OCI-LY3 (cell line): ENCODE measurements around the gene RNFT2.

Source experiments
- H2AFZ ChIP-seq: fragments of 200-600, 300-600 bp; shearing (Covaris generic); 2 replicates; pipeline ENCODE4 v1.6.0; 2014; ENCODE audit warnings: antibody characterized with exemption, low read depth, low read length
- H3K27ac ChIP-seq: fragments of 200-600, 300-600 bp; sonication (generic); 2 replicates; pipeline ENCODE4 v1.5.1; 2014; ENCODE audit warnings: mild to moderate bottlenecking, low read length, moderate library complexity, mixed read lengths
- H3K27me3 ChIP-seq: fragments of 200-600, 300-600 bp; sonication (generic); 2 replicates; pipeline ENCODE4 v1.6.1; 2014; ENCODE audit warnings: low read depth, low read length, mixed read lengths
- H3K36me3 ChIP-seq: fragments of 200-600, 300-600 bp; sonication (generic); replicated peaks from 2 replicates; pipeline ENCODE3; 2014; ENCODE audit warnings: low read depth, low read length, mixed read lengths
- H3K4me1 ChIP-seq: fragments of 300-600, 200-600 bp; sonication (generic); 2 replicates; pipeline ENCODE4 v1.6.1; 2014; ENCODE audit warnings: low read length, mixed read lengths
- H3K4me2 ChIP-seq: fragments of 200-600, 300-600 bp; sonication (generic); 2 replicates; pipeline ENCODE4 v1.6.1; 2014; ENCODE audit warnings: low read length, mixed read lengths
- H3K4me3 ChIP-seq: fragments of 300-600, 200-600 bp; sonication (generic); 2 replicates; pipeline ENCODE4 v1.5.1; 2014; ENCODE audit warnings: antibody characterized with exemption, mild to moderate bottlenecking, low read length, moderate library complexity
- H3K79me2 ChIP-seq: fragments of 300-600, 200-600 bp; shearing (Covaris generic); 2 replicates; pipeline ENCODE4 v1.6.1; 2014; ENCODE audit warnings: mild to moderate bottlenecking, low read length, mixed read lengths
- H3K9ac ChIP-seq: fragments of 300-600, 200-600 bp; shearing (Covaris generic); 2 replicates; pipeline ENCODE4 v1.6.0; 2014; ENCODE audit warnings: mild to moderate bottlenecking, low read length, moderate library complexity
- H3K9me3 ChIP-seq: fragments of 200-600, 300-600 bp; shearing (Covaris generic); 2 replicates; pipeline ENCODE4 v1.6.1; 2014; ENCODE audit warnings: low read length, mixed read lengths; ENCODE audit not compliant: insufficient read depth
- H4K20me1 ChIP-seq: fragments of 200-600, 300-600 bp; sonication (generic); 2 replicates; pipeline ENCODE4 v1.6.1; 2016; ENCODE audit warnings: low read length, mixed read lengths; ENCODE audit not compliant: insufficient read depth
- CTCF ChIP-seq: fragments of 200-600, 300-600 bp; sonication (generic); IDR thresholded peaks from 2 replicates; pipeline ENCODE4 v1.5.1; 2014; ENCODE audit warnings: antibody characterized with exemption, low read length, low read depth
- EZH2phosphoT487 ChIP-seq: fragments of 200-600 bp; shearing (Covaris generic); IDR thresholded peaks from 2 replicates; pipeline ENCODE4 v1.6.1; 2018; ENCODE audit warnings: antibody characterized with exemption, mixed run types, low read depth

Gene RNFT2

GRCh38 chr12:116766285-116766684, 28.2 kb downstream of the RNFT2 start:
- Histone ChIP-seq H3K27ac (no peak overlapping the region), H3K9me3 (no peaks in the 10 kb centered on the region), H4K20me1 (no peaks in the 10 kb centered on the region), H3K9ac (no peak overlapping the region), H3K4me3 (no peak overlapping the region), H3K27me3 (no peaks in the 10 kb centered on the region), H3K4me1 (no peaks in the 10 kb centered on the region), H2AFZ (no peak overlapping the region), H3K79me2 (no peaks in the 10 kb centered on the region), H3K4me2 (no peak overlapping the region), H3K36me3 (peaks cover 4% of the 10 kb centered on the region)
- TF ChIP-seq EZH2phosphoT487 = no peak
- no peak for TF ChIP-seq CTCF

- Histone ChIP-seq H3K36me3 (peaks cover 4% of the 10 kb centered on the region), H3K4me2 (no peak overlapping the region), H3K9ac (no peak overlapping the region), H3K27me3 (no peaks in the 10 kb centered on the region), H4K20me1 (no peaks in the 10 kb centered on the region), H3K4me3 (no peak overlapping the region), H3K27ac (no peak overlapping the region), H3K9me3 (no peaks in the 10 kb centered on the region), H2AFZ (no peak overlapping the region), H3K79me2 (no peaks in the 10 kb centered on the region), H3K4me1 (no peaks in the 10 kb centered on the region)
- no peak for TF ChIP-seq CTCF
- TF ChIP-seq EZH2phosphoT487 = no peak
Observed at GRCh38 chr12:116766746-116767145, 28.6 kb downstream of the RNFT2 start.

- no peaks in the 10 kb centered on the region for H3K4me1 ChIP-seq
- no peak overlapping the region for H3K4me2 ChIP-seq
- no peak overlapping the region for H2AFZ ChIP-seq
- H3K36me3 ChIP-seq = peaks cover 3% of the 10 kb centered on the region
- no peak overlapping the region for H3K27ac ChIP-seq
- no peak overlapping the region for H3K4me3 ChIP-seq
- no peaks in the 10 kb centered on the region for H3K79me2 ChIP-seq
- no peaks in the 10 kb centered on the region for H4K20me1 ChIP-seq
- H3K9ac ChIP-seq = no peak overlapping the region
- no peaks in the 10 kb centered on the region for H3K9me3 ChIP-seq
- no peak for TF ChIP-seq CTCF
- TF ChIP-seq EZH2phosphoT487 = no peak
- H3K27me3 ChIP-seq = no peaks in the 10 kb centered on the region
Observed at GRCh38 chr12:116771651-116772050, 33.5 kb downstream of the RNFT2 start.

GRCh38 chr12:116773276-116773731, 35.2 kb downstream of the RNFT2 start:
- H3K9ac ChIP-seq = no peak overlapping the region
- no peaks in the 10 kb centered on the region for H3K79me2 ChIP-seq
- TF ChIP-seq EZH2phosphoT487 = no peak
- no peak for TF ChIP-seq CTCF
- no peaks in the 10 kb centered on the region for H3K36me3 ChIP-seq
- no peak overlapping the region for H3K4me2 ChIP-seq
- no peaks in the 10 kb centered on the region for H3K4me1 ChIP-seq
- H2AFZ ChIP-seq = no peak overlapping the region
- H4K20me1 ChIP-seq = no peaks in the 10 kb centered on the region
- no peak overlapping the region for H3K4me3 ChIP-seq
- no peaks in the 10 kb centered on the region for H3K27me3 ChIP-seq
- no peaks in the 10 kb centered on the region for H3K9me3 ChIP-seq
- H3K27ac ChIP-seq = no peak overlapping the region
